Activated CD8-positive, alpha-beta T cell treated with anti-CD3 and anti-CD28 coated beads for 36 hours (primary cell): Measurements from ENCODE around the gene DRAM1. TPM values are rescaled to one million over a fixed set of nuclear protein-coding genes. Genes with fewer than 3 reads are reported as not detected.
A peak's percentile ranks its signal among the peaks of the same experiment; 100 is the strongest.

Experiments
- ATAC-seq: fragments of 200-7000 bp; cut with Tn5 transposase; one replicate; pipeline ENCODE4 v1.10.0; 2021; ENCODE audit warnings: mild to moderate bottlenecking, moderate library complexity
- CTCF ChIA-PET: fragments of 350-600 bp; sonication (Branson Sonifier 250); formaldehyde crosslinking; loops from one replicate; lab custom pipeline; 2021; ENCODE audit warnings: antibody characterized with exemption; lab: Charles Lee
- POLR2A ChIA-PET: fragments of 350-600 bp; sonication (Branson Sonifier 250); formaldehyde crosslinking; loops from one replicate; lab custom pipeline; 2021; ENCODE audit warnings: antibody characterized with exemption; lab: Charles Lee
- DNase-seq: peaks from one replicate; pipeline ENCODE4 v3.0.0-alpha.2; 2020
- H3K27ac Mint-ChIP-seq: one replicate; pipeline ENCODE4 v1.8.0; 2021; ENCODE audit warnings: mild to moderate bottlenecking, mixed read lengths
- H3K27me3 Mint-ChIP-seq: one replicate; pipeline ENCODE4 v1.8.0; 2021; ENCODE audit warnings: mixed read lengths
- H3K36me3 Mint-ChIP-seq: one replicate; pipeline ENCODE4 v1.8.0; 2021; ENCODE audit warnings: low read depth, mixed read lengths
- H3K4me1 Mint-ChIP-seq: one replicate; pipeline ENCODE4 v1.8.0; 2021; ENCODE audit warnings: low read depth, mixed read lengths
- H3K4me3 Mint-ChIP-seq: one replicate; pipeline ENCODE4 v1.8.0; 2021; ENCODE audit warnings: mild to moderate bottlenecking, moderate library complexity, mixed read lengths
- H3K9me3 Mint-ChIP-seq: one replicate; pipeline ENCODE4 v1.8.0; 2021; ENCODE audit warnings: mixed read lengths
- intact Hi-C: fragments of 100-400 bp; cut with micrococcal nuclease; formaldehyde crosslinking; loops from one replicate; pipeline ENCODE4 v1.10.0; 2022
- total RNA-seq, 2 experiments: library from RNA; stranded (reverse); gene quantifications; one replicate each; pipeline ENCODE4 v1.2.3, GENCODE V29; 2021
- TF ChIP-seq, protein P1 (sequence below): fragments of 200-600 bp; IDR thresholded peaks from one replicate; pipeline ENCODE4 v1.8.0; 2022; ENCODE audit warnings: antibody characterized with exemption, mild to moderate bottlenecking

DRAM1 gene
- total RNA-seq: 1 to 10 TPM; 3.8 to 4.3 TPM

DNA sequence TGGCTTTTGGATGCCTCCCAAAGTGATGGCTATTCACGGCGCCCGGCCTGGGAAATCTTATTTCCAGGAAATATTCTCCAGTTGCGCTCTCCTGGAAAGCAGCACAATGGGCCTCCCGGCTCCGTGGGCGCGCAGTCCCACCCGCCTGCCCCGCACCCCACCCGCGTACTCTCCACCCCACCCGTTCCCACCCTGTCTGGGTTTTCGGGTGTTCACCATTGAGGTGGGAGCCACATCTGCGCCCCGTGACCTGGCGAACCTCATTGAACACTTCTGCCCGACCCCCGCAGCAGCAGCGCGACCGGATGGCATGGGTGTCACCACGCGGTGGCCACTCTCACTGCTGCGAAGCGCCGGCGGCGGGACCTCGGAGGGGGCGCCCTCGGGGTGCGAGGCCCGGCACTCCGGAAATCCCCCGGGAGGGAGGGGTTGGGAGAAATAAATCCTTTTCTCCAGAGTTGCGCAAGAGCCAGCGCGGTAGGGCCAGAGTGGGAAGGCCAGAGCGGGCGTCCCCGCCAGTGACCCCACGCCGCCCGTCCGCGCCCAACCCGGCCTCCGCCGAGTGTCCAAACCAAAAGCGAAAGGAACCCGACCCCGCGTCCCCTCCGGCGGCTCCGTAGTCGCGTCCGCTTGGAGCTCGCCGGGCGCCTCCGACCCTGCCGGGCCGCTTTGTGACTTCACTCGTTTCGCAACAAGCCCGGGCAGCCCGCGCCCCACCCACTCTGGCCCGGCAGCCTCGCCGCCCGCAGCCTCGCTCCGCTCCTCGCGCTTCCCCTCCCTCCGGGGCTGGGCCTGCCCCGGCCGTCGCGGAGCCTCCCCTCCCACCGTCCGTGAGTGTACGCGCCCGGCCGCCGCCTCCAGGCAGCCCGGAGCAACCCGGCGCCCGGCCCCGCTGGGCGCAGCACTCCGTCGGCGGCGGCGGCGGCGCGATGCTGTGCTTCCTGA, at the start of gene DRAM1:
DRAM1 (plus strand) TSS at position 720 of the 945 bp plus-strand sequence; CDS start at position 930, 210 bp downstream.
- peaks cover 16% of the 10 kb centered on the region for H3K4me1 Mint-ChIP-seq

GRCh38 chr12:101828463-101829196, 48.8 kb upstream of the DRAM1 start:
- ChIA-PET CTCF (interaction anchor here (0.9 to 11.4 kb wide), 8 partner anchors 9 to 73 kb away, joined by 3 to 143 read pairs (median 44); no protein-coding TSS in a partner anchor), POLR2A (interaction anchor here (1.2 to 2.3 kb wide), 2 partner anchors 31 to 42 kb away, joined by 3 to 6 read pairs; no protein-coding TSS in a partner anchor)
- H3K27me3 Mint-ChIP-seq: no peaks in the 10 kb centered on the region
- TF ChIP-seq, protein P1, sequence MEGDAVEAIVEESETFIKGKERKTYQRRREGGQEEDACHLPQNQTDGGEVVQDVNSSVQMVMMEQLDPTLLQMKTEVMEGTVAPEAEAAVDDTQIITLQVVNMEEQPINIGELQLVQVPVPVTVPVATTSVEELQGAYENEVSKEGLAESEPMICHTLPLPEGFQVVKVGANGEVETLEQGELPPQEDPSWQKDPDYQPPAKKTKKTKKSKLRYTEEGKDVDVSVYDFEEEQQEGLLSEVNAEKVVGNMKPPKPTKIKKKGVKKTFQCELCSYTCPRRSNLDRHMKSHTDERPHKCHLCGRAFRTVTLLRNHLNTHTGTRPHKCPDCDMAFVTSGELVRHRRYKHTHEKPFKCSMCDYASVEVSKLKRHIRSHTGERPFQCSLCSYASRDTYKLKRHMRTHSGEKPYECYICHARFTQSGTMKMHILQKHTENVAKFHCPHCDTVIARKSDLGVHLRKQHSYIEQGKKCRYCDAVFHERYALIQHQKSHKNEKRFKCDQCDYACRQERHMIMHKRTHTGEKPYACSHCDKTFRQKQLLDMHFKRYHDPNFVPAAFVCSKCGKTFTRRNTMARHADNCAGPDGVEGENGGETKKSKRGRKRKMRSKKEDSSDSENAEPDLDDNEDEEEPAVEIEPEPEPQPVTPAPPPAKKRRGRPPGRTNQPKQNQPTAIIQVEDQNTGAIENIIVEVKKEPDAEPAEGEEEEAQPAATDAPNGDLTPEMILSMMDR: no peak
- no peak for ATAC-seq
- H3K9me3 Mint-ChIP-seq: no peaks in the 10 kb centered on the region
- peaks cover 56% of the 10 kb centered on the region for H3K4me1 Mint-ChIP-seq
- no peak for DNase-seq
- peak overlapping the region; percentile 35 for H3K27ac Mint-ChIP-seq
- H3K4me3 Mint-ChIP-seq: peak overlapping the region; percentile 98
- peaks cover 13% of the 10 kb centered on the region for H3K36me3 Mint-ChIP-seq
- intact Hi-C loops: no loop called here

More for the DNA sequence above, at the start of gene DRAM1:
- TF ChIP-seq, protein P1: no peak
- DNase-seq (peak; percentile 85), ATAC-seq (peak; percentile 91)
- H3K9me3 Mint-ChIP-seq: no peaks in the 10 kb centered on the region
- ChIA-PET POLR2A (interaction anchor here (0.8 to 1.5 kb wide), 2 partner anchors 41 to 470 kb away, joined by 3 to 5 read pairs; partner anchors contain the start of gene ARL1), CTCF (interaction anchor here (0.6 to 1.8 kb wide), 3 partner anchors 37 to 121 kb away, joined by 3 to 6 read pairs (median 4); partner anchors contain the start of gene GNPTAB)
- H3K4me3 Mint-ChIP-seq: peak within 1 kb of the TSS; percentile 75
- intact Hi-C loops: no loop called here
- peak within 1 kb of the TSS; percentile 84 for H3K27ac Mint-ChIP-seq
- peaks cover 2% of the 10 kb centered on the region for H3K36me3 Mint-ChIP-seq
- H3K27me3 Mint-ChIP-seq: no peaks in the 10 kb centered on the region

DNA sequence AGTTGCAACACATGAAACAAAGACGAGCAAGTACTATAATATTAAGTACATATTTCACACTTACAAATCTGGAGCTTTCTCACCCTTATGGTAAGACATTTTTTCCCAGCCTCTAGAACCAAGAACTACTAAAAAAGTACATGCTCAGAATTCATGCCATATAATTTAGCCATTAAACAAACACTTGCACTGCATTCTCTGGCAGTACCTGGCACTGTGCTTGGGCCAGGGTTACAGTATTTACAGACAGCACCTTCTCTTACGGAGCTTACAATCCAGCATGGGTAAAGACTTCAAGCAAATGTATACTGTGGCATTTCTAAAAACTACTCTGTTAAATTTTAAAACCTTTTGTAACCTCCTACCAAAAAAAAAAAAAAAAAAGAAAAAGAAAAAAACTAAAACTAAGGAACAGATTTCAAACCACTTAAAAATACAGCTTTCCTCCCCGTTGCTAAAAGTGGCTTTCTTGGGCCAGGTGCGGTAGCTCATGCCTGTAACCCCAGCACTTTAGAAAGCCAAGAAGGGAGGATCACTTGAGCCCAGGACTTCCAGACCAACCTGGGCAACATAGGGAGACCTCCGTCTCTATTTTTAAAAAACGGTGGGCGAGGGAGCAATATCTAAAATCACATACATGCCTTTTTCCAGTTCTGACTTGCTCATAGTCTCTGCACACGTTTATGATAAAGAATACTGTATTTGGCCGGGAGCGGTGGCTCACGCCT, 47.6 kb upstream of the DRAM1 start:
- H3K27me3 Mint-ChIP-seq: no peaks in the 10 kb centered on the region
- peaks cover 46% of the 10 kb centered on the region for H3K4me1 Mint-ChIP-seq
- DNase-seq (no peak), ATAC-seq (no peak)
- H3K27ac Mint-ChIP-seq: peak overlapping the region; percentile 92
- peak overlapping the region; percentile 98 for H3K4me3 Mint-ChIP-seq
- ChIA-PET CTCF (interaction anchor here (0.8 to 11.4 kb wide), 20 partner anchors 10 to 422 kb away, joined by 3 to 143 read pairs (median 8); partner anchors contain the start of genes ARL1 and DRAM1), POLR2A (interaction anchor here (0.9 to 2.3 kb wide), 8 partner anchors 32 to 422 kb away, joined by 3 to 16 read pairs (median 6); partner anchors contain the start of gene ARL1)
- TF ChIP-seq, protein P1: no peak
- no peaks in the 10 kb centered on the region for H3K9me3 Mint-ChIP-seq
- intact Hi-C loops: loop anchor here (2.0 to 10.0 kb wide), 2 partner anchors 57 to 415 kb away; no protein-coding TSS in a partner anchor
- H3K36me3 Mint-ChIP-seq: peaks cover 13% of the 10 kb centered on the region
